Activated T-cell treated with anti-CD3 and anti-CD28 coated beads, Interleukin-2, amount 50 U/mL, for 4 hours (primary cell): ENCODE results near the gene EHD1. TPM values are rescaled to one million over a fixed set of nuclear protein-coding genes. Genes with fewer than 3 reads are reported as not detected.
A peak's percentile ranks its signal among the peaks of the same experiment; 100 is the strongest.

Experiments used
- ATAC-seq, 2 donors: fragments of 200-7000 bp; cut with Tn5 transposase; one replicate each; pipeline ENCODE4 v1.10.0; 2021
- DNase-seq: peaks from one replicate; pipeline ENCODE4 v3.0.0-alpha.2; 2020
- H3K27me3 Mint-ChIP-seq: one replicate; pipeline ENCODE4 v1.8.0; 2021; ENCODE audit warnings: low read depth, mixed read lengths
- H3K36me3 Mint-ChIP-seq: one replicate; pipeline ENCODE4 v1.8.0; 2022; ENCODE audit warnings: mixed read lengths; ENCODE audit not compliant: insufficient read depth
- H3K4me1 Mint-ChIP-seq: one replicate; pipeline ENCODE4 v1.8.0; 2021; ENCODE audit warnings: low read depth, mixed read lengths
- H3K4me3 Mint-ChIP-seq: one replicate; pipeline ENCODE4 v1.8.0; 2021; ENCODE audit warnings: mild to moderate bottlenecking, moderate library complexity, mixed read lengths
- H3K9me3 Mint-ChIP-seq: one replicate; pipeline ENCODE4 v1.8.0; 2021; ENCODE audit warnings: mixed read lengths
- total RNA-seq, 3 donors: library from RNA; stranded (reverse); gene quantifications; one replicate each; pipeline ENCODE4 v1.2.1, GENCODE V29; 2021

Gene EHD1
- 100 to 1,000 TPM in 2 of 3 donors, 10 to 100 TPM in 1; 86.3 to 121 (median 108) TPM for total RNA-seq

DNA sequence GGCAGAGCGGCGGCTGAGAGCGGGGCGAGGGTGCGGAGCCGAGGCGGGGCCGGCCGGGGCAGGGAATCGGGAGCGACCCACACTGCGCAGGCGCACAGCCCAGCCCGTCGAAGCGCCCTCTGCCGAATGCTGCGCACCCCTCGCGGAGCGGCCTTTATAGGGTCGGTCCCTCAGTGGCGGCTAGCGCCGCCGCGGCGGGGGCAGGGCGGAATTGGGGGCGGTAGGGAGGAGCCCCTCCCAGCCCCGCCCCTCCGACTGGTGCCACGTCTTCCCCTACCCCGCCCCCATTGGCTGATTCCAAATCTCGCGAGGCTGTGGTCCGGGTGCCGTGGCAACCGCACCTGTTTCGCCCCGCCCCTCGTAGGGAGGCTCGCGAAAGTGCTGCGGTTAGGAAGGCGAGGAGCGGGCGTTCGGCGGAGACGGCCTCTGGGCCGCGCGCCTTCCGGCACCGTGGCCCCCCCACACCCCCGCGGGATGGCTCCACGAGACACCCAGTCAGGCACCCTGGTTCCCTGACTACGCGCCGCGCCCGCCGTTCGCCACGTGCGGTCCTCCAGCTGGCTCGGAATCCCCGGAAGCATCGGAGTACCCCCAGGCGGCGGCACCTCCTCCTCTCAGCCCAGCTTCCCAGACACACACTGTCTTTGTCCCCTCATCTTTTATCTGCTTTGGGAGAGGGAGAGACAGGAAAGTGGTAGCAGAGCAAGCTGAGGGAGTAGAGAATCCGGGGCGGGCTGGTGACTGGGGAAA lies at the start of gene EHD1:
Gene EHD1, minus strand, starts transcription at position 128 of the 750 bp plus-strand sequence. CDS start 157 bp downstream, outside the sequence.
- Mint-ChIP-seq H3K27me3 (no peaks in the 10 kb centered on the region), H3K9me3 (no peaks in the 10 kb centered on the region), H3K4me1 (peaks cover 59% of the 10 kb centered on the region), H3K36me3 (peaks cover 14% of the 10 kb centered on the region), H3K4me3 (peak within 1 kb of the TSS; percentile 91)
- ATAC-seq = peak; percentile 84 to 87
- DNase-seq = peak; percentile 100

GRCh38 chr11:64926689-64927088 lies 48.3 kb upstream of the EHD1 start:
- peaks cover 14% of the 10 kb centered on the region for H3K36me3 Mint-ChIP-seq
- H3K4me3 Mint-ChIP-seq = no peak overlapping the region
- ATAC-seq (no peak), DNase-seq (no peak)
- H3K4me1 Mint-ChIP-seq = peaks cover 15% of the 10 kb centered on the region
- H3K27me3 Mint-ChIP-seq = no peaks in the 10 kb centered on the region
- H3K9me3 Mint-ChIP-seq = no peaks in the 10 kb centered on the region

DNA sequence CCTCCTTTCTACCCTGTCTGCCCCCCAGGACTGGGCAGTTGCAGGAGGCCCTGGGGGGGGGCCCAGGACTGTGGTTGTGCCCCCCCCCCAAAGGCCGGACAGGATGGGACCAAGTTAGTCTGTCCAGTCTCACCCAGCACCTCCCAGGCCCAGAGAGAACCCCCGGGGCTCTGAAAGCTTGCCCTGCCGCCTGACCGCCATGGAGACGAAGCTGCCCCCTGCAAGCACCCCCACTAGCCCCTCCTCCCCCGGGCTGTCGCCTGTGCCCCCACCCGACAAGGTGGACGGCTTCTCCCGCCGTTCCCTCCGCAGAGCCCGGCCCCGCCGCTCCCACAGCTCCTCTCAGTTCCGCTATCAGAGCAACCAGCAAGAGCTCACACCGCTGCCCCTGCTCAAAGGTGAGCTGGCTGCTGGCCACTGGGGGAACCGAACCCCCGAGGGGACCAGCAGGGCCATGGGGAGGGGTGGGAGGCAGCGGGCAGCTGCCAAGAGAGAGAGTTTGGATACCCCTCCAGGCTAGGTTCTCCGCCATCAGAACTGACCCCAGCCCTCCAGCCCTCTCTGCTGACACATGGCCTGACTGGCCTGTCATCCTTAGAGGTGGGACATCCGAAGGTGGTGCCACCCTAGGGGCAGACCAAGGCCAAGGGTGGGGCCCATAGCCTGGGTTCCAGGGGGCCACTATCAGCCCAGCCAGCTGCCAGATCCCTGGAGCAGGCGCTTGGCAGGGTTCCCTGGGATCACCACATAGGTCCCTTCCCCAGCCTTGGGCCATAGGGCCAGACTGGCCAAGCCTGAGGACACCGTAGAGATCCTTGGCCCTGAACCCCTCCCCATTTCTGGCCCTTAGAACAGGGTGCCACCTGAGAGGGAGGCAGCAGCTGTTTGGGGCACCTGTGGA lies 47.4 kb upstream of the EHD1 start:
- Mint-ChIP-seq H3K9me3 (no peaks in the 10 kb centered on the region), H3K4me1 (peaks cover 15% of the 10 kb centered on the region), H3K27me3 (no peaks in the 10 kb centered on the region), H3K4me3 (peak overlapping the region; percentile 92), H3K36me3 (peaks cover 10% of the 10 kb centered on the region)
- DNase-seq (no peak), ATAC-seq (no peak)

GRCh38 chr11:64924910-64925284 lies 46.5 kb upstream of the EHD1 start:
- H3K27me3 Mint-ChIP-seq = no peaks in the 10 kb centered on the region
- peaks cover 3% of the 10 kb centered on the region for H3K36me3 Mint-ChIP-seq
- H3K9me3 Mint-ChIP-seq = no peaks in the 10 kb centered on the region
- no peak for DNase-seq
- H3K4me1 Mint-ChIP-seq = peaks cover 15% of the 10 kb centered on the region
- no peak for ATAC-seq
- peak overlapping the region; percentile 92 for H3K4me3 Mint-ChIP-seq

DNA sequence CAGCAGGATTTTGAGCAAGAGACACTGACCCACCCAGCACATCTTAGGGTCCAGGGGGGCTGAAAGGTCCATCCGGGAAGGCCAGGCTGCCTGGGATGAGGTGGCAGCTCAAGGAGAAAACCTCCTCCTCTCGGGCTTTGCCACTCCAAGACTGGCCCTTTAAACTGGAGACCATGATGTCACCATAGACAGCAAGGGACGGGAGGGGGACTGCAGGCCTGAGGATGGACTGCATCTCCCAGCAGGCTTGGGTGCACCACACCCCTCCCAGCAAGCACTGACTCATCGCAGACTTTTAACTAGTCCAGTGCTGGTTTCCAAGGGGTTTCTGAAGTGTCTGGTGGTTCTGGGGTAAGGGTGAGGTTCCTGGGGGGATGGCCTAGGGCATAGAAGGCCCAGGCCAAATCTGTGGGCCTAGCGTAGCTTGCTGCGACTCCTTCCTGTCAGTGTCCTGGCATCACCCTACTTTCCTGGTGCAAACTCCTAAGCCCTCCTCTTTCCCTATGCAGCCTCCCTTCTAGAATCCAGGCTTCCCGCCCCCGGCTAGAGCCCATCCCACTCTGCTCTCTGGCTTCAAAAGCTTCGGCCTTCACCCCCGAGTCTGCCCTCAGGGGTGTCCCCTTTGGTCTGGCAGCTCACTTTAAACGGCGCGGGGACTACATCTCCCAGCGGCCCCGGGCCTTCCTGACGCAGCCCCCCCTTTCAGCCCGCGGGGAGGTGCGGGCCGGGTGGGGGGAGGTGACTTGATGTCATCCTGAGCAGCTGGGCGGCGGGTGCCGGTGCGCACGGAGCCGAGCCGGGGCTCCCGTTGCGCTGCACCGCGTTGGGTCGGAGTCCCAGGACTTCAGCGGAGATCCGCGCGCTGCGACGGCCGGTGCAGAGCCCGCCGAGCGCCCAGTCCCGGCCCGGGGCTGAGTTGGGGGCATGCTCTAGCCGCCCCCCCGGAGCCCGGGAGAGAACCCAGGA lies 45.8 kb upstream of the EHD1 start, which contains the start of gene PPP2R5B:
Gene PPP2R5B, plus strand, starts transcription at position 746 of the 966 bp plus-strand sequence. CDS start 1,046 bp downstream, outside the sequence.
- DNase-seq (peak; percentile 86), ATAC-seq (peak; percentile 96 to 97)
- Mint-ChIP-seq H3K9me3 (no peaks in the 10 kb centered on the region), H3K27me3 (no peaks in the 10 kb centered on the region), H3K4me3 (peak within 1 kb of the TSS; percentile 92), H3K36me3 (no peaks in the 10 kb centered on the region), H3K4me1 (peaks cover 15% of the 10 kb centered on the region)

- Mint-ChIP-seq H3K4me3 (peak overlapping the region; percentile 29), H3K9me3 (no peaks in the 10 kb centered on the region), H3K4me1 (peaks cover 15% of the 10 kb centered on the region), H3K36me3 (no peaks in the 10 kb centered on the region), H3K27me3 (no peaks in the 10 kb centered on the region)
- ATAC-seq (no peak), DNase-seq (no peak)
Observed at GRCh38 chr11:64923151-64923661, 44.8 kb upstream of the EHD1 start.

GRCh38 chr11:64921384-64921783 lies 43.0 kb upstream of the EHD1 start:
- DNase-seq (no peak), ATAC-seq (no peak)
- Mint-ChIP-seq H3K36me3 (no peaks in the 10 kb centered on the region), H3K4me3 (no peak overlapping the region), H3K4me1 (peaks cover 28% of the 10 kb centered on the region), H3K9me3 (no peaks in the 10 kb centered on the region), H3K27me3 (no peaks in the 10 kb centered on the region)

DNA sequence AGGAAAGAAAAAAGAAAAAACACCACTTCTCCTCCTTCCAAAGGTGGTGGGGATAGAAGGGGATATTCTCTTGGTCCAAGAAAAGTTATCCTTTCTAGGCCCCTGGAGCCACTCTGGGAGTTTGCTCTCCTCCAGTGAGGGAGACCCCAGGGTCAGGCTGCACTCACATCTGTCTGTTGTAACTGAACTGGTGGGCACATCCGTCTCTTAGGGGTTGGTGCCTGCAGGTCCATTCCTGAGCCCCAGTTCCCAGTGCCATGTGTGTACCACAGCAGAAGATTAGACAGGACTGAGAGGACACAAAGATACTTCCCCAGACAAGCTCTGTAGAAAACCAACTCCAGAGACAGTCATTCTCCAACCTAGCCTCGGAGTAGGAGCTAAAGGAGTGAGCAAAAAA lies 41.7 kb upstream of the EHD1 start:
- H3K27me3 Mint-ChIP-seq = no peaks in the 10 kb centered on the region
- H3K9me3 Mint-ChIP-seq = no peaks in the 10 kb centered on the region
- ATAC-seq (no peak), DNase-seq (no peak)
- H3K4me1 Mint-ChIP-seq = peaks cover 35% of the 10 kb centered on the region
- no peak overlapping the region for H3K4me3 Mint-ChIP-seq
- H3K36me3 Mint-ChIP-seq = no peaks in the 10 kb centered on the region

DNA sequence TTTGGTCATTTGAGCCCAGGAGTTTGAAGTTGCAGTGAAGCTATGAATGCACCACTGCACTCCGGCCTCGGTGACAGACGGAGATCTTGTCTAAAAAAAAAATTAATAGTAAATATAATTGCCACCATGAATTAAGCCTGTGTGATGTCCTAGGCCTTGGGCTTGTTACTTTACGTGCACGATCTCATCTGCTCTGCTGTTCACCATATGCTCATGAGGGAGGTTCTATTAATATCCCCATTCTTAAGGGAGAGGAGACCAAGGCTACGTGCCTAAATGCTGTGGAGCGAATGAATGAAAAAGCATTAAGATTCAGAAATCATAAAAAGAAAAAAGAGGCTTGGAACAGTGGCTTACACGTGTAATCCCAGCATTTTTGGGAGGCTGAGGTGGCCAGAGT lies 41.2 kb upstream of the EHD1 start:
- ATAC-seq (no peak), DNase-seq (no peak)
- H3K27me3 Mint-ChIP-seq = no peaks in the 10 kb centered on the region
- no peak overlapping the region for H3K4me3 Mint-ChIP-seq
- H3K4me1 Mint-ChIP-seq = peaks cover 32% of the 10 kb centered on the region
- no peaks in the 10 kb centered on the region for H3K36me3 Mint-ChIP-seq
- H3K9me3 Mint-ChIP-seq = no peaks in the 10 kb centered on the region

- Mint-ChIP-seq H3K27me3 (no peaks in the 10 kb centered on the region), H3K36me3 (no peaks in the 10 kb centered on the region), H3K9me3 (no peaks in the 10 kb centered on the region), H3K4me3 (peak overlapping the region; percentile 86), H3K4me1 (peaks cover 26% of the 10 kb centered on the region)
- DNase-seq (no peak), ATAC-seq (no peak)
Observed at GRCh38 chr11:64918017-64918416, 39.6 kb upstream of the EHD1 start.

DNA sequence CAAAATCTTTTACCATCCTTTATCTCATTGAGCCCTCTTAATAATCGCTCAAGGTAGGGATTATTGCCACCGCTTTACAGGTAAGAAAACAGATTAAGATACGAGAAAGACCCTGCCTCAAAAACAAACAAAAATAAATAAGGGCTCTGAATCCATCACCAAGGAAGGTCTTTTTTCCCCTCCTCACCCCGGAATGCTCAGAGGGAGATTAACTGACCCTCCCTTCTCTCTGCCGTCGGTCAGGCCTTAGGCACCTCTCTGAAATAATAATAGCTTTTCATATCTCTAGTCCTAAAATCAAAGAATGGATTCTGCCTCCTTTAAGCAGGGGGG lies 39.2 kb upstream of the EHD1 start:
- Mint-ChIP-seq H3K4me1 (peaks cover 25% of the 10 kb centered on the region), H3K4me3 (peak overlapping the region; percentile 86), H3K27me3 (no peaks in the 10 kb centered on the region), H3K36me3 (no peaks in the 10 kb centered on the region), H3K9me3 (no peaks in the 10 kb centered on the region)
- DNase-seq = no peak
- no peak for ATAC-seq

- Mint-ChIP-seq H3K9me3 (no peaks in the 10 kb centered on the region), H3K27me3 (no peaks in the 10 kb centered on the region), H3K36me3 (no peaks in the 10 kb centered on the region), H3K4me1 (peaks cover 25% of the 10 kb centered on the region), H3K4me3 (peak within 1 kb of the TSS; percentile 86)
- DNase-seq (peak; percentile 99), ATAC-seq (peak; percentile 97)
Observed at GRCh38 chr11:64916775-64917662, 38.6 kb upstream of the EHD1 start, which contains the start of gene ATG2A. Gene ATG2A, minus strand, starts transcription at chr11:64917209. Its CDS starts 74 bp downstream, at chr11:64917135.
